Transverse colon (tissue), 4 donors: ENCODE results near the gene RPUSD2.

ENCODE experiments used
- EP300 ChIP-seq: sonication (generic); formaldehyde crosslinking; IDR thresholded peaks from one replicate; pipeline ENCODE4 v1.6.1; 2017; ENCODE audit warnings: antibody characterized with exemption, low read depth
- POLR2A ChIP-seq: fragments of 450-650 bp; IDR thresholded peaks from one replicate; pipeline ENCODE4 v1.6.1; 2016; ENCODE audit warnings: antibody characterized with exemption, mild to moderate bottlenecking, moderate library complexity
- POLR2AphosphoS5 ChIP-seq, 3 donors: sonication (generic); formaldehyde crosslinking; IDR thresholded peaks; one replicate each; pipeline ENCODE4 v1.6.1; 2016; ENCODE audit warnings: antibody characterized with exemption in 3 of 3
- TF ChIP-seq, protein P1 (sequence below), 5 experiments: fragments of 200-600 bp in 3 of 5; fragments of 450-650 bp in 2 of 5; sonication (generic) in 3 of 5; IDR thresholded peaks; 1 replicate in 2 of 5; 2 replicates in 3 of 5; pipeline ENCODE4 v1.5.1; 2016 to 2017; ENCODE audit warnings: antibody characterized with exemption in 5 of 5, inconsistent platforms in 3 of 5, mild to moderate bottlenecking in 2 of 5, moderate library complexity in 1 of 5

DNA sequence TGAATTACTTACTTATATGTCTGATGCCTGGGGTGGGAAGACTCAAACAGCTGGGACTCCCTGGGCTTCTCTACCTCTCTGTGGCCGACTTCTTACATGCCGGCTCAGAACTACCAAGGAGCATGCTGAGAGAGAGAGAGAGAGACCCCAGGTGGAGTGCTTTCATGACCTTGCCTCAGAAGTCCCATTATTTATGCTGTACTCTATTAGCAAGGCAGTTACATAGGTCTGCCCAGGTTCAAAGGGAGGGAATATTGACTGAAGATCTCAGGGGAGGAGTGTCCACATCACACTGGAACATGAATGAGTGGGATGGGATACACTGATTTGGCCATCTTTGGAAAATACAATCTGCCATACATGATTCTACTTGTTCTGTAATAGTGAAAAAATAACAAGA lies 20.5 kb upstream of the RPUSD2 start:
- TF ChIP-seq, protein P1, sequence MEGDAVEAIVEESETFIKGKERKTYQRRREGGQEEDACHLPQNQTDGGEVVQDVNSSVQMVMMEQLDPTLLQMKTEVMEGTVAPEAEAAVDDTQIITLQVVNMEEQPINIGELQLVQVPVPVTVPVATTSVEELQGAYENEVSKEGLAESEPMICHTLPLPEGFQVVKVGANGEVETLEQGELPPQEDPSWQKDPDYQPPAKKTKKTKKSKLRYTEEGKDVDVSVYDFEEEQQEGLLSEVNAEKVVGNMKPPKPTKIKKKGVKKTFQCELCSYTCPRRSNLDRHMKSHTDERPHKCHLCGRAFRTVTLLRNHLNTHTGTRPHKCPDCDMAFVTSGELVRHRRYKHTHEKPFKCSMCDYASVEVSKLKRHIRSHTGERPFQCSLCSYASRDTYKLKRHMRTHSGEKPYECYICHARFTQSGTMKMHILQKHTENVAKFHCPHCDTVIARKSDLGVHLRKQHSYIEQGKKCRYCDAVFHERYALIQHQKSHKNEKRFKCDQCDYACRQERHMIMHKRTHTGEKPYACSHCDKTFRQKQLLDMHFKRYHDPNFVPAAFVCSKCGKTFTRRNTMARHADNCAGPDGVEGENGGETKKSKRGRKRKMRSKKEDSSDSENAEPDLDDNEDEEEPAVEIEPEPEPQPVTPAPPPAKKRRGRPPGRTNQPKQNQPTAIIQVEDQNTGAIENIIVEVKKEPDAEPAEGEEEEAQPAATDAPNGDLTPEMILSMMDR (IDR thresholded peaks at IDR 0.05), result no peak
- no peak for TF ChIP-seq POLR2AphosphoS5 (IDR thresholded peaks at IDR 0.05)
- no peak for TF ChIP-seq EP300
- TF ChIP-seq POLR2A, result no peak
